Kidney (tissue), 14 donors: ENCODE measurements around the gene AFTPH. TPM values are rescaled to one million over a fixed set of nuclear protein-coding genes. Genes with fewer than 3 reads are reported as not detected.

ENCODE experiments used
- DNase-seq, 5 donors: peaks; one replicate each; pipeline ENCODE4 v3.0.0-alpha.2; 2013 to 2020
- FAIRE-seq: peaks from 2 replicates; lab custom pipeline; 2012; peaks lifted over from hg19 to GRCh38; lab: Jason Lieb, UNC
- H3K27ac ChIP-seq, 2 donors: one replicate each; pipeline ENCODE4 v1.7.0; 2013; ENCODE audit warnings: low read depth in 2 of 2, low read length in 2 of 2, inconsistent platforms in 1 of 2
- H3K27me3 ChIP-seq: one replicate; pipeline ENCODE4 v1.7.1; 2013; ENCODE audit warnings: low read length, inconsistent platforms; ENCODE audit not compliant: control insufficient read depth, insufficient read depth
- H3K36me3 ChIP-seq, 3 donors: one replicate each; pipeline versions ENCODE4 v1.7.0 to v1.7.1; 2013; ENCODE audit warnings: low read length in 3 of 3, control low read depth in 1 of 3, inconsistent platforms in 1 of 3; ENCODE audit not compliant: insufficient read depth in 3 of 3, control insufficient read depth in 2 of 3
- H3K4me1 ChIP-seq, 3 donors: one replicate each; pipeline versions ENCODE4 v1.7.0 to v1.7.1; 2013; ENCODE audit warnings: low read length in 3 of 3, inconsistent platforms in 1 of 3, low read depth in 1 of 3; ENCODE audit not compliant: control insufficient read depth in 2 of 3, insufficient read depth in 2 of 3
- H3K4me3 ChIP-seq, 3 donors: one replicate each; pipeline versions ENCODE4 v1.7.0 to v1.8.1; 2013; ENCODE audit warnings: low read length in 3 of 3, control low read depth in 1 of 3, inconsistent platforms in 1 of 3
- H3K9ac ChIP-seq, 3 donors: one replicate each; pipeline versions ENCODE4 v1.7.0 to v1.7.1; 2013; ENCODE audit warnings: low read length in 3 of 3, control low read depth in 1 of 3, inconsistent platforms in 1 of 3
- H3K9me3 ChIP-seq, 3 donors: one replicate each; pipeline versions ENCODE4 v1.7.0 to v1.7.1; 2013; ENCODE audit warnings: low read length in 3 of 3, control low read depth in 1 of 3, inconsistent platforms in 1 of 3; ENCODE audit not compliant: control insufficient read depth in 2 of 3, insufficient read depth in 1 of 3
- CTCF ChIP-seq: IDR thresholded peaks from 3 replicates; pipeline ENCODE4 v1.5.1; 2012; ENCODE audit warnings: mild to moderate bottlenecking, moderate library complexity, borderline replicate concordance; ENCODE audit not compliant: insufficient read depth; ENCODE audit errors: extremely low read depth
- intact Hi-C: fragments of 100-400 bp; cut with DNase I; formaldehyde crosslinking; loops from one replicate; pipeline ENCODE4 v1.11.1; 2022
- polyA plus RNA-seq: library from polyadenylated mRNA; stranded (reverse); fragments of 350-450 nt; fragmentation: Illumina TruSeq; extraction: RNeasy Lipid Tissue Mini Kit (QIAGEN cat#74804); gene quantifications from one replicate; pipeline ENCODE4 v1.2.3, GENCODE V29; 2014; ENCODE audit warnings: low read depth, low replicate concordance; ENCODE audit not compliant: insufficient read depth
- total RNA-seq: library from RNA; stranded (reverse); fragmentation: NEBNext Ultra II Directional; extraction: Animal tissue kit (Norgen Biotek cat#: 25700); gene quantifications from one replicate; pipeline ENCODE4 v1.2.1, GENCODE V29; 2021
- donor health status: control.
- donor health status: control.
- donor health status: control.
- donor health status: control.
- donor health status: control.
- donor health status: DM: yes; HTN: yes; CAD: no.
- donor health status: Normal renal cell carcinoma (clear cell type).

AFTPH gene
- total and polyA plus RNA-seq, 2 donors from 2014 or later = 41.2 to 44.6 TPM

GRCh38 chr2:64501946-64502345, 22.2 kb upstream of the AFTPH start:
- H3K4me1 ChIP-seq = no peaks in the 10 kb centered on the region
- H3K9ac ChIP-seq = no peak overlapping the region
- FAIRE-seq (no peak), DNase-seq (no peak)
- intact Hi-C loops = no loop called here
- H3K4me3 ChIP-seq = no peak overlapping the region
- H3K36me3 ChIP-seq = no peaks in the 10 kb centered on the region
- H3K9me3 ChIP-seq = no peaks in the 10 kb centered on the region
- no peaks in the 10 kb centered on the region for H3K27me3 ChIP-seq
- TF ChIP-seq CTCF = no peak
- H3K27ac ChIP-seq = no peak overlapping the region

GRCh38 chr2:64502860-64503259, 21.3 kb upstream of the AFTPH start:
- no peak overlapping the region for H3K9ac ChIP-seq
- FAIRE-seq = no peak
- DNase-seq = no peak
- H3K27me3 ChIP-seq = no peaks in the 10 kb centered on the region
- H3K9me3 ChIP-seq = no peaks in the 10 kb centered on the region
- intact Hi-C loops = no loop called here
- no peak overlapping the region for H3K27ac ChIP-seq
- H3K36me3 ChIP-seq = no peaks in the 10 kb centered on the region
- no peak for TF ChIP-seq CTCF
- H3K4me1 ChIP-seq = no peaks in the 10 kb centered on the region
- no peak overlapping the region for H3K4me3 ChIP-seq

DNA sequence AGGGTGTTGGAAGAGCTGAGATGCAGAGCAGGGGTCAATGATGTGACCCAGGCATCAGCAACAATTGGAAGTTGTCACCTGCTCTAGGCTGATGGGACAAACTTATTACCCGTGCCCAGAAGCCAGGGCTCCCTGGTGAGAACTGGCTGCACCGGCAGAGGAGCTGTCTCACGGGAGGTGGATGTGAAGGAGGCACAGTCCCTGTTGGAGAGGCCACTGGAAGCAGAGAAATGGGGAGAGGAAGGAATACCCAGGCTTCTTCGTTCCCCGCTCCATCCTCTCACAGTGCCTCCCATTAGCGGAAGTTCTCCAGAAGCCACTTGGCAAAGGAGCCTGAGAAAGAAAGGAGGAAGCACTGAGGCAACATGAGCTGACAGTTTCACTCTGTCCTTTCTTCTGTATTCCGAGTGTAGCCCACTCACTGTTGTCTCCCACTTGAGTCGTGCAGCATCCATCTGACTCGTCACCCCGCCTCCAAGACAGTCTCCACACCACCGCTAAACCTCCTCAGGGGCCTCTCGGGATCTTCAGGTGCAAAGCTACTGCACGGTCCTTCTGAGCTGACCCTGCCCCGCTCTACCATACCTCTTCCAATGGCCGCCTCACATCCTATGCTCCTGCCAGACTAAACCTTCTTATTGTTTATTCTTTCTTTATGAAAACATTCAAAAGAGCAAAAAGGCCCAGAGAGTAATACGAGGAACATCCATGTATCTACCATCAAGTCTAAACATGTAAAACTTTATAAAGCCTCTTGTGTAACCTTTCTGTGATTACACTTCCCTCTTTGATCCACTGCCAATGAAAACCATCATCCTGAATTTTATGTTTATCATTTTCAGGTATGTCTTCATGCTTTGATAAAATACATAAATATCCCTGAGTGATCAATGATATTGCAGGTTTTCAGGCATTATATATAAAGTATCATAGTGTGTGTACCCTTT, 19.1 kb upstream of the AFTPH start:
- FAIRE-seq (no peak), DNase-seq (peak in 1 of 5 donors; percentile 32)
- no peaks in the 10 kb centered on the region for H3K27me3 ChIP-seq
- intact Hi-C loops = no loop called here
- no peak overlapping the region for H3K27ac ChIP-seq
- H3K36me3 ChIP-seq = no peaks in the 10 kb centered on the region
- H3K9me3 ChIP-seq = no peaks in the 10 kb centered on the region
- no peaks in the 10 kb centered on the region for H3K4me1 ChIP-seq
- H3K4me3 ChIP-seq = no peak overlapping the region
- no peak for TF ChIP-seq CTCF
- no peak overlapping the region for H3K9ac ChIP-seq
